Muscle layer of duodenum (tissue), 2 donors: ENCODE data around the gene COL6A1.
A peak's percentile ranks its signal among the peaks of the same experiment; 100 is the strongest.
"Not testable (repeated sequence)": the region's sequence is repeated elsewhere in the genome, so short reads cannot be mapped to it uniquely, and the experiment has no call there.

ENCODE experiments used
- H3K27ac ChIP-seq: one replicate; pipeline ENCODE4 v1.7.0; 2013; ENCODE audit warnings: mild to moderate bottlenecking, low read length
- H3K27me3 ChIP-seq: one replicate; pipeline ENCODE4 v1.7.0; 2013; ENCODE audit warnings: low read depth, mild to moderate bottlenecking, control low read depth, low read length
- H3K36me3 ChIP-seq, 2 donors: one replicate each; pipeline ENCODE4 v1.7.0; 2013; ENCODE audit warnings: low read length in 2 of 2, control low read depth in 1 of 2, mild to moderate bottlenecking in 1 of 2; ENCODE audit not compliant: insufficient read depth in 2 of 2, control insufficient read depth in 1 of 2
- H3K4me1 ChIP-seq, 2 donors: one replicate each; pipeline ENCODE4 v1.7.0; 2013; ENCODE audit warnings: low read length in 2 of 2, mild to moderate bottlenecking in 2 of 2, control low read depth in 1 of 2, moderate library complexity in 1 of 2; ENCODE audit not compliant: insufficient read depth in 2 of 2, control insufficient read depth in 1 of 2
- H3K4me3 ChIP-seq, 2 donors: one replicate each; pipeline ENCODE4 v1.7.0; 2013; ENCODE audit warnings: low read length in 2 of 2, low read depth in 1 of 2, mild to moderate bottlenecking in 1 of 2
- H3K9me3 ChIP-seq, 2 donors: one replicate each; pipeline ENCODE4 v1.7.0; 2013; ENCODE audit warnings: low read length in 2 of 2, control low read depth in 1 of 2, mild to moderate bottlenecking in 1 of 2; ENCODE audit not compliant: control insufficient read depth in 1 of 2
- donor health status: healthy.

COL6A1 gene

GRCh38 chr21:45947716-45948255 is 33.8 kb upstream of the COL6A1 start:
- H3K27me3 ChIP-seq = no peaks in the 10 kb centered on the region
- H3K9me3 ChIP-seq = no peaks in the 10 kb centered on the region
- peaks cover 0 to 11% of the 10 kb centered on the region in 2 donors for H3K4me1 ChIP-seq
- H3K36me3 ChIP-seq = no peaks in the 10 kb centered on the region
- H3K27ac ChIP-seq = no peak overlapping the region
- no peak overlapping the region for H3K4me3 ChIP-seq

GRCh38 chr21:45948576-45949141 is 32.9 kb upstream of the COL6A1 start:
- no peaks in the 10 kb centered on the region for H3K9me3 ChIP-seq
- no peaks in the 10 kb centered on the region for H3K27me3 ChIP-seq
- no peak overlapping the region for H3K27ac ChIP-seq
- no peak overlapping the region for H3K4me3 ChIP-seq
- peaks cover 0 to 15% of the 10 kb centered on the region in 2 donors for H3K4me1 ChIP-seq
- H3K36me3 ChIP-seq = no peaks in the 10 kb centered on the region

GRCh38 chr21:45949928-45950739 is 31.4 kb upstream of the COL6A1 start:
- no peak overlapping the region for H3K27ac ChIP-seq
- H3K36me3 ChIP-seq = no peaks in the 10 kb centered on the region
- no peak overlapping the region for H3K4me3 ChIP-seq
- H3K27me3 ChIP-seq = no peaks in the 10 kb centered on the region
- H3K4me1 ChIP-seq = peaks cover 0 to 17% of the 10 kb centered on the region in 2 donors
- no peaks in the 10 kb centered on the region for H3K9me3 ChIP-seq

GRCh38 chr21:45950740-45951515 is 30.6 kb upstream of the COL6A1 start:
- H3K27ac ChIP-seq = no peak overlapping the region
- no peaks in the 10 kb centered on the region for H3K9me3 ChIP-seq
- H3K4me1 ChIP-seq = peaks cover 0 to 17% of the 10 kb centered on the region in 2 donors
- H3K36me3 ChIP-seq = no peaks in the 10 kb centered on the region
- no peaks in the 10 kb centered on the region for H3K27me3 ChIP-seq
- no peak overlapping the region for H3K4me3 ChIP-seq

GRCh38 chr21:45951676-45952075 is 29.9 kb upstream of the COL6A1 start:
- H3K9me3 ChIP-seq = no peaks in the 10 kb centered on the region
- H3K4me3 ChIP-seq = no peak overlapping the region
- no peaks in the 10 kb centered on the region for H3K27me3 ChIP-seq
- H3K36me3 ChIP-seq = no peaks in the 10 kb centered on the region
- H3K4me1 ChIP-seq = peaks cover 0 to 17% of the 10 kb centered on the region in 2 donors
- H3K27ac ChIP-seq = no peak overlapping the region

GRCh38 chr21:45952527-45952926 is 29.0 kb upstream of the COL6A1 start:
- not testable (repeated sequence) for H3K27me3 ChIP-seq, H3K4me3 ChIP-seq, H3K9me3 ChIP-seq, H3K36me3 ChIP-seq, H3K27ac ChIP-seq
- H3K4me1 ChIP-seq = peaks cover 0 to 17% of the 10 kb centered on the region in 2 donors

GRCh38 chr21:45952974-45953373 is 28.6 kb upstream of the COL6A1 start:
- H3K27ac ChIP-seq = peak overlapping the region; percentile 78
- no peaks in the 10 kb centered on the region for H3K36me3 ChIP-seq
- peaks cover 0 to 20% of the 10 kb centered on the region in 2 donors for H3K4me1 ChIP-seq
- no peaks in the 10 kb centered on the region for H3K27me3 ChIP-seq
- H3K4me3 ChIP-seq = no peak overlapping the region
- H3K9me3 ChIP-seq = no peaks in the 10 kb centered on the region

GRCh38 chr21:45954261-45954660 is 27.3 kb upstream of the COL6A1 start:
- no peak overlapping the region for H3K4me3 ChIP-seq
- peak overlapping the region; percentile 78 for H3K27ac ChIP-seq
- no peaks in the 10 kb centered on the region for H3K9me3 ChIP-seq
- peaks cover 3 to 21% of the 10 kb centered on the region in 2 donors for H3K4me1 ChIP-seq
- no peaks in the 10 kb centered on the region for H3K27me3 ChIP-seq
- no peaks in the 10 kb centered on the region for H3K36me3 ChIP-seq

GRCh38 chr21:45954921-45955320 is 26.6 kb upstream of the COL6A1 start:
- Histone ChIP-seq H3K4me3 (no peak overlapping the region), H3K27ac (no peak overlapping the region), H3K9me3 (no peaks in the 10 kb centered on the region), H3K36me3 (no peaks in the 10 kb centered on the region), H3K4me1 (peaks cover 3 to 21% of the 10 kb centered on the region in 2 donors), H3K27me3 (no peaks in the 10 kb centered on the region)

- peaks cover 3 to 9% of the 10 kb centered on the region in 2 donors for H3K4me1 ChIP-seq
- H3K4me3 ChIP-seq = no peak overlapping the region
- no peak overlapping the region for H3K27ac ChIP-seq
- no peaks in the 10 kb centered on the region for H3K27me3 ChIP-seq
- no peaks in the 10 kb centered on the region for H3K9me3 ChIP-seq
- no peaks in the 10 kb centered on the region for H3K36me3 ChIP-seq
Observed at GRCh38 chr21:45957551-45957950, 24.0 kb upstream of the COL6A1 start.

GRCh38 chr21:45957981-45958600 is 23.5 kb upstream of the COL6A1 start:
- H3K27ac ChIP-seq = peak overlapping the region; percentile 13
- no peaks in the 10 kb centered on the region for H3K27me3 ChIP-seq
- peaks cover 3 to 9% of the 10 kb centered on the region in 2 donors for H3K4me1 ChIP-seq
- H3K36me3 ChIP-seq = no peaks in the 10 kb centered on the region
- H3K4me3 ChIP-seq = no peak overlapping the region
- H3K9me3 ChIP-seq = no peaks in the 10 kb centered on the region
